T-cell (primary cell): ENCODE results near the gene ZFP42. TPM values are rescaled to one million over a fixed set of nuclear protein-coding genes. Genes with fewer than 3 reads are reported as not detected.

ENCODE experiments used
- total RNA-seq, 35 experiments: library from RNA in 6 of 35; stranded (reverse) in 6 of 35; fragments of 120-200 nt in 1 of 35; gene quantifications; one replicate each; pipeline versions ENCODE4 v1.2.1 to v1.2.4 and lab custom pipeline; 2013 to 2026

Gene ZFP42
- total RNA-seq, 5 donors from 2014 or later (not counting 1 experiment from before 2014, with no cell fraction given), result not detected

Other genes starting within 250 kb of the ZFP42 start
- not detected for gene TRIML2, start 113.8 kb downstream of the ZFP42 start, total RNA-seq
- gene TRIML1, start 143.7 kb downstream of the ZFP42 start, total RNA-seq, result not detected